Measurements from ENCODE around the gene NOTCH3.
A peak's percentile ranks its signal among the peaks of the same experiment; 100 is the strongest.

NOTCH3 gene

DNA sequence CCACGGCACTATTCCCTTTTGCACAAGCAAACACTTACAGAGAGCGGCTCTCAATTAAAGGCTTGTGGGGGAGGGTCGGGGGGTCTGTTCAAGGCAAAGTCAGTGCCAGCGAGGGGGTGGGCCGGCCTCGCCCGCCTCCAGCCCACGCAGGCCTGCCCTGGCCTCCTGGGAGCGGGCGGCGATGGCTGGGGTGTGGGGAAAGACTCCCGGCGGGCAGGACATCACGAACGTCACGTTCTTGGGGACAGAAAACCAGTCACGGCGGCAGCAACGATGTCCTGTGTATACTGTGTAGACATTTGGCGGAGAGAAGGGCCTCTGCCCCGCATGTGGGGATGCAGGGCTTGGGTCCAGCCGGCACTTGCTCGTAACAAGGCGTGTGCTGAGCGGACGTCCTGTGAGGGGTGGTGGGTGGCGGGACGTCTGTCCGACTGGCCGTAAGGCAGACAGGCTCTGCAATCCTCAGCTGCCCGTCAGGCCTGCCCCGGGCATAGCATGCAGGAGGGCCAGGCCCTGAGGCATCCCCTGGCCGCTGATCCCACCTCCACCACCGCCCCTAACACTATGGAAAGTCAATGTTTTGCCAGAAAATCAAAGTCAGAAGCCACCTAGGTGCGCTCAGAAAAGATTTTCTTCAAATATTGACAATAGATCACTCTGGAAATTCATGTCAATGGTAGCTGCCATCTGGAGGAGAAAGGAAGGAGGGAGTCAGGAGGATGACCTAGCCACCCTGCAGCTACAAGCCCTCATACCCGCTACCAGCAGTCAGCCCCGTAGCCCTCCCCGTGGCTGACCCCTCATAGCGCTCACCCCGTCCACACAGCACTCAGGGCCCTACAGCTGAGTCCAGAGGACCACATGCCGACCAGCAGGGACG is 37.2 kb upstream of the NOTCH3 start:
- no peak for DNase-seq (ENCODE audit: insufficient read length, low spot score)
- no peak for TF ChIP-seq POLR2AphosphoS5 (IDR thresholded peaks at IDR 0.05; ENCODE audit: low read depth, low read length)
- TF ChIP-seq POU2F2 (IDR thresholded peaks at IDR 0.05; ENCODE audit: low read depth, low read length): no peak
- no peak for TF ChIP-seq SPI1 (IDR thresholded peaks at IDR 0.05; ENCODE audit: low read depth, low read length)
- no peak for FAIRE-seq

- TF ChIP-seq POLR2AphosphoS5 (IDR thresholded peaks at IDR 0.05; ENCODE audit: low read depth, low read length) (no peak), POLR2A (IDR thresholded peaks at IDR 0.05; ENCODE audit: low read depth, low read length) (no peak), PAX5 (IDR thresholded peaks at IDR 0.05; ENCODE audit: insufficient read depth, low read length, severe bottlenecking) (no peak), SPI1 (IDR thresholded peaks at IDR 0.05; ENCODE audit: low read depth, low read length) (no peak), TAF1 (IDR thresholded peaks at IDR 0.05; ENCODE audit: low read depth, low read length) (no peak), POU2F2 (IDR thresholded peaks at IDR 0.05; ENCODE audit: low read depth, low read length) (no peak)
- FAIRE-seq: no peak
- DNase-seq (ENCODE audit: insufficient read length, low spot score): no peak
These were observed 36.1 kb upstream of the NOTCH3 start for GRCh38 chr19:15236886-15237285.

DNA sequence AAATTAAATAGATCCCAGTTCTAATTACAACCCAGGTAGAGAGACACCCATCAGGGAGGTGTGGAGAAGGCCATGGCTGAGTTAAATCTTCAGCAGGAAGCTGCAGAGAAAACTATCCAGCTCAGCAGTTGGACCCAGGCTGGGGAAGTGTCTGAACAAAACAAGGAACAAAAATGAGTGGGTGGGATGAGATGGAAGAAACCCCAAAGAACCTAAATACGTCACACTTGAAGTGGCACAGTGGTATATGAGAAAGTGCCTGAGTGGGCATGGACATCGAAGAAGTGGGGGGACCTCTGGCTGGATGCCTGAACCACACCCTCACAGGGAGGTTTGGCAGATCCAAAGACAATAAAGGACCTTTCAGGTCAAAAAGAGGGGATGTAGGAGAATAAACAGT is 35.0 kb upstream of the NOTCH3 start:
- FAIRE-seq: no peak

DNA sequence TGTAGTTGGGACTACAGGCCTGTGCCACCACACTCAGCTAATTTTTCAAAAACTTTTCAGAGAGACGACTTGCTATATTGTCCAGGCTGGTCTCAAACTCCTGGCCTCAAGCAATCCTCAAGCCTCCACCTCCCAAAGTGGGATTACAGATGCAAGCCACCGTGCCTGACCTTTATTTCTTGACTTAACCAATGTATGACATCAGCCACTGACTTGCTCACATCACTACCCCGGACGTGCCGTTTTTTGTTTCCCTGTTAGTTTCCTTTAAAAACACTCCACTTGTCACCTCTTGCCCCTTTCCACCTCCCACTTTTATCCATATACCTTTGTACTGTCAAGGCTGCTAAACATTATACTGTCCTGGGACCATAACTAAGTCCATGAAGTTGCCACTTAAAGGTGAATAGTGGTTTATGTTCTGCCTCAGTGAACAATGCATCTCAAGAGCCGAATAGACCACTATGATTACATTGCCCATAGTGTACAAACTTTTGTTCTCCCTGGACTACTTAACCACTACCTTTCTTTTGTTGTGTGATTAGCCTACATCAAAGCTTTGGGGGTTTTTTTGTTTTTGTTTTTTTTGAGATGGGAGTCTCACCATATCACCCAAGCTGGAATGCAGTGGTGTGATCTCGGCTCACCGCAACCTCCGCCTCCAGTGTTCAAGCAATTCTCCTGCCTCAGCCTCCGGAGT is 33.8 kb upstream of the NOTCH3 start:
- DNase-seq (ENCODE audit: insufficient read length, low spot score): no peak
- FAIRE-seq: no peak
- TF ChIP-seq SPI1 (IDR thresholded peaks at IDR 0.05; ENCODE audit: low read depth, low read length) (no peak), POLR2AphosphoS5 (IDR thresholded peaks at IDR 0.05; ENCODE audit: low read depth, low read length) (peak; percentile 33; the same call in 1 of the 2 replicates)

More for the DNA sequence above, 35.0 kb upstream of the NOTCH3 start:
- no peak for DNase-seq (ENCODE audit: insufficient read length, low spot score)
- TF ChIP-seq SPI1 (IDR thresholded peaks at IDR 0.05; ENCODE audit: low read depth, low read length) (no peak), POLR2A (IDR thresholded peaks at IDR 0.05; ENCODE audit: low read depth, low read length) (no peak), PAX5 (IDR thresholded peaks at IDR 0.05; ENCODE audit: insufficient read depth, low read length, severe bottlenecking) (no peak), TAF1 (IDR thresholded peaks at IDR 0.05; ENCODE audit: low read depth, low read length) (no peak), POU2F2 (IDR thresholded peaks at IDR 0.05; ENCODE audit: low read depth, low read length) (no peak)

GRCh38 chr19:15231271-15231670 is 30.5 kb upstream of the NOTCH3 start:
- DNase-seq (ENCODE audit: insufficient read length, low spot score) (no peak), FAIRE-seq (no peak)
- TF ChIP-seq TAF1 (IDR thresholded peaks at IDR 0.05; ENCODE audit: low read depth, low read length) (no peak), PAX5 (IDR thresholded peaks at IDR 0.05; ENCODE audit: insufficient read depth, low read length, severe bottlenecking) (no peak)

- DNase-seq (ENCODE audit: insufficient read length, low spot score) (no peak), FAIRE-seq (no peak)
- TF ChIP-seq POLR2AphosphoS5 (IDR thresholded peaks at IDR 0.05; ENCODE audit: low read depth, low read length): no peak
- no peak for TF ChIP-seq TAF1 (IDR thresholded peaks at IDR 0.05; ENCODE audit: low read depth, low read length)
- TF ChIP-seq SPI1 (IDR thresholded peaks at IDR 0.05; ENCODE audit: low read depth, low read length): no peak
- no peak for TF ChIP-seq POU2F2 (IDR thresholded peaks at IDR 0.05; ENCODE audit: low read depth, low read length)
- no peak for TF ChIP-seq PAX5 (IDR thresholded peaks at IDR 0.05; ENCODE audit: insufficient read depth, low read length, severe bottlenecking)
- TF ChIP-seq POLR2A (IDR thresholded peaks at IDR 0.05; ENCODE audit: low read depth, low read length): no peak
These were observed 26.5 kb upstream of the NOTCH3 start for GRCh38 chr19:15227261-15227660.

DNA sequence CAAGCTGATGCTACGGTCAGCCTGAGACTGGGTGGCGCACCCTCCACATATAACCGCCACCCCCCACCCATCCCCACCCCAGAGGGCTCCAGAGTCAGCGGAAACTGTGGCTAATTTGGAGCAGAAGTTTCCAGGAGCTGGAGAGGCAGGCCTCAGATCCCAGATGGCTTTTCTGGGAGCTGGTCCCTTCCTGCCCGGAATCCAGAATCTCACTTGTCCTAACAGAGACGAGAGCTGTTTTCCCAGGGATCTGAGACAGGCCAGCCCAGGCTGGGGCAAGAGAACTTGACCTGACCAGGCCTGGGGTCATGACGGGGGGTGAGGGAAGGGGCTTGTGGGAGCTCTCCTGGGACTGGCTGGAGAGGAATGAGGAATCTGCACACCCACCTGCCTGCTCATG is 25.0 kb upstream of the NOTCH3 start:
- TF ChIP-seq SPI1 (IDR thresholded peaks at IDR 0.05; ENCODE audit: low read depth, low read length) (no peak), POLR2A (IDR thresholded peaks at IDR 0.05; ENCODE audit: low read depth, low read length) (no peak), POU2F2 (IDR thresholded peaks at IDR 0.05; ENCODE audit: low read depth, low read length) (no peak), TAF1 (IDR thresholded peaks at IDR 0.05; ENCODE audit: low read depth, low read length) (no peak), POLR2AphosphoS5 (IDR thresholded peaks at IDR 0.05; ENCODE audit: low read depth, low read length) (no peak), PAX5 (IDR thresholded peaks at IDR 0.05; ENCODE audit: insufficient read depth, low read length, severe bottlenecking) (no peak)
- DNase-seq (ENCODE audit: insufficient read length, low spot score): no peak
- FAIRE-seq: no peak

DNA sequence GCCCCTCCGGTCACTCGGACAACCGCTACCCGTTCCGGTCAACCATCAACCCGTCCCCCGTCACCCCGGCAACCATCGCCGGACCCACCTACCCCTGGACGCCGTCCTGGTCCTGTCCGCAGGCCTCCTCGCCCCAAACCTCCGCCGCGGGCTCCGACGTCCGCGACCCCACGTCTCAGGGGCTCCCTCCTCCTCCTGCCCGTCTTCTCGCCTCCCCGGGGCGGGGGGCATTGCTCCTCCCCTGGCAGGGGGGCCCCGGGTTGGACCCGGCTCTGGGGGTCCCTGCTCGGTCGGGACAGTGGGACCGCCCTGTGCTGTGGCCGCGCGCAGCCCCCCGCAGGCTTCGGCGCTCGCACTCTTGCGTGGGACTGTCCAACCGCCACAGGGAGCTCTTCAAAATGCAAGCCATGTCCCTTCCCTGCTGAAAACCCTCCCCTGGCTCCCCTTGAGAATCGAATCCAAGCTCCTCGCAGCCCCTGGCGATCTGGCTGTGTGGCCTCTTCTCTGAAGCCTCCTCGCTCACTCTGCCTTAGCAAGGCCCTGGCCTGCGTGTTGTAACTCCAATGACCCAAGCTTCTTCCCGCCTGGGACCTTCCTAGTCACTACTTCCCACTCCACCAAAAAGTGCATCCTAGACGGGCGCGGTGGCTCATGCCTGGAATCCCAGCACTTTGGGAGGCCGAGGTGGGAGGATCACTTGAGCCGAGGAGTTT is 23.0 kb upstream of the NOTCH3 start:
- no peak for TF ChIP-seq TAF1 (IDR thresholded peaks at IDR 0.05; ENCODE audit: low read depth, low read length)
- TF ChIP-seq POU2F2 (IDR thresholded peaks at IDR 0.05; ENCODE audit: low read depth, low read length): no peak
- TF ChIP-seq POLR2AphosphoS5 (IDR thresholded peaks at IDR 0.05; ENCODE audit: low read depth, low read length): no peak
- no peak for TF ChIP-seq PAX5 (IDR thresholded peaks at IDR 0.05; ENCODE audit: insufficient read depth, low read length, severe bottlenecking)
- TF ChIP-seq SPI1 (IDR thresholded peaks at IDR 0.05; ENCODE audit: low read depth, low read length): no peak
- no peak for TF ChIP-seq POLR2A (IDR thresholded peaks at IDR 0.05; ENCODE audit: low read depth, low read length)
- DNase-seq (ENCODE audit: insufficient read length, low spot score) (no peak), FAIRE-seq (no peak)

- FAIRE-seq (peak; percentile 95), DNase-seq (ENCODE audit: insufficient read length, low spot score) (peak; percentile 100)
- no peak for TF ChIP-seq PAX5 (IDR thresholded peaks at IDR 0.05; ENCODE audit: insufficient read depth, low read length, severe bottlenecking)
- no peak for TF ChIP-seq SPI1 (IDR thresholded peaks at IDR 0.05; ENCODE audit: low read depth, low read length)
- TF ChIP-seq POLR2AphosphoS5 (IDR thresholded peaks at IDR 0.05; ENCODE audit: low read depth, low read length): no peak
- no peak; the same call in 1 of the 2 replicates for TF ChIP-seq POU2F2 (IDR thresholded peaks at IDR 0.05; ENCODE audit: low read depth, low read length)
- no peak for TF ChIP-seq TAF1 (IDR thresholded peaks at IDR 0.05; ENCODE audit: low read depth, low read length)
- no peak for TF ChIP-seq POLR2A (IDR thresholded peaks at IDR 0.05; ENCODE audit: low read depth, low read length)
These were observed 22.2 kb upstream of the NOTCH3 start for GRCh38 chr19:15222738-15223648.

Data from GM12891 (cell line).